HAP-1 (cell line): ENCODE results near the gene RAMP3.
A peak's percentile ranks its signal among the peaks of the same experiment; 100 is the strongest.
"Not testable (repeated sequence)": the region's sequence is repeated elsewhere in the genome, so short reads cannot be mapped to it uniquely, and the experiment has no call there.

Source experiments
- DNase-seq, 2 experiments: peaks; one replicate each; pipeline ENCODE4 v3.0.0-alpha.2; 2016 to 2020; ENCODE audit warnings: low spot score in 2 of 2
- H3K27me3 ChIP-seq: fragments of 250-450 bp; sonication (Bioruptor Pico); 2 replicates; pipeline ENCODE4 v1.5.1; 2020; ENCODE audit warnings: low read depth, mild to moderate bottlenecking, moderate library complexity
- H3K36me3 ChIP-seq: fragments of 250-450 bp; sonication (Bioruptor Pico); replicated peaks from 2 replicates; pipeline ENCODE4 v1.5.1; 2020; ENCODE audit warnings: mild to moderate bottlenecking
- H3K4me1 ChIP-seq: fragments of 250-450 bp; sonication (Bioruptor Pico); 2 replicates; pipeline ENCODE4 v1.5.1; 2020; ENCODE audit warnings: mild to moderate bottlenecking
- H3K4me3 ChIP-seq: fragments of 250-450 bp; sonication (Bioruptor Pico); 2 replicates; pipeline ENCODE4 v1.5.1; 2020; ENCODE audit warnings: mild to moderate bottlenecking, moderate library complexity
- H3K9me3 ChIP-seq: fragments of 250-450 bp; sonication (Bioruptor Pico); 2 replicates; pipeline ENCODE4 v1.5.1; 2020; ENCODE audit warnings: mild to moderate bottlenecking, moderate library complexity
- in situ Hi-C: fragments of 300-500 bp; cut with MboI; formaldehyde crosslinking; loops from 3 replicates; pipeline ENCODE4 v1.14.3; 2020; ENCODE audit warnings: low sequenced_read_pairs, inconsistent platforms, mixed read lengths

Gene RAMP3

GRCh38 chr7:45209909-45210308 lies 52.3 kb downstream of the RAMP3 start:
- in situ Hi-C loops, H3K9me3 ChIP-seq, H3K4me3 ChIP-seq, H3K4me1 ChIP-seq, DNase-seq, H3K36me3 ChIP-seq: not testable (repeated sequence)
- H3K27me3 ChIP-seq = peaks cover 25% of the 10 kb centered on the region

- no peaks in the 10 kb centered on the region for H3K36me3 ChIP-seq
- peaks cover 8% of the 10 kb centered on the region for H3K4me1 ChIP-seq
- in situ Hi-C loops = no loop called here
- DNase-seq = no peak
- peaks cover 23% of the 10 kb centered on the region for H3K27me3 ChIP-seq
- H3K4me3 ChIP-seq = no peak overlapping the region
- H3K9me3 ChIP-seq = no peaks in the 10 kb centered on the region
Observed at GRCh38 chr7:45211066-45211465, 53.5 kb downstream of the RAMP3 start.

DNA sequence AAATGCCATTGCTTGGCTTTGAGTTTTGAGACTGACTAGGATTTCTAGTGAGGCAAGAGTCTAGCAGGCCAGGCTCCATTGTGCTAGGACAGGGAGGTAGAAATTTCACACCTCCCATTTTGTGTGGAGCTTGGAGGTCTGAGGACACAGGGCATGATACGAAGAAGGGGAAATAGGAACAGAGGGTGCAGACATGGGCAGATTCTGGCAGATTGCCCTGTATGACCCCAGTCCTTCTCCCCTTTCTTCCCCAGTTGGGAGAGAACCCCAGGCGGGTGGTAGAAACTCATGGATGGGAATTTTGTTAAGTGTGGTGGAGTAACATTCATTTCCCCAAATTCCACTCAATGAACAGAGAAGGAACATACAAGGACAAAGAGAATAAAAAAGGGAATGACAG lies 54.4 kb downstream of the RAMP3 start:
- H3K4me1 ChIP-seq = peaks cover 8% of the 10 kb centered on the region
- no peaks in the 10 kb centered on the region for H3K9me3 ChIP-seq
- no peak for DNase-seq
- H3K36me3 ChIP-seq = no peaks in the 10 kb centered on the region
- H3K4me3 ChIP-seq = no peak overlapping the region
- in situ Hi-C loops = no loop called here
- peaks cover 19% of the 10 kb centered on the region for H3K27me3 ChIP-seq

DNA sequence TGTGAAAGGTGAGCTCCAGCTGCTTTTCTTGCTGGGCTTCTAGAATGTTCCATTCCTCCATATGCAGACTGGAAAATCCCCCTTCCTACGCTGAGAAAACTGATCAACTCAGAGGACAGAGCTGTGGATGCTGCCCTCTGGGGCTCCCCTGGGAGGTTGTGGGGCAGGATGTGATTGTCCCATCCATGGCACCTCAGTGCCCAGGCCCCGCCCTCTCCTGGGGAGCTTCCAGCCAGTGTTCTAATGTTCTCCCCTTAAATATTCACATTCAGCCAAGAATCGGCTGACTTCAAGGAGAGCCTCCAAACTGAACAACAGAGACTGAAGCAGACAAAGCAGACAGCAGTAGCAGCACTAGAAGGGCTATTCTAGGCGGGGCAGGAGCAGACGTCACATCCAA lies 55.0 kb downstream of the RAMP3 start:
- Histone ChIP-seq H3K4me1 (peaks cover 8% of the 10 kb centered on the region), H3K27me3 (peaks cover 16% of the 10 kb centered on the region), H3K4me3 (no peak overlapping the region), H3K9me3 (no peaks in the 10 kb centered on the region), H3K36me3 (no peaks in the 10 kb centered on the region)
- DNase-seq = no peak
- in situ Hi-C loops = no loop called here

GRCh38 chr7:45215601-45216062 lies 58.0 kb downstream of the RAMP3 start:
- DNase-seq = no peak
- no peak overlapping the region for H3K4me3 ChIP-seq

GRCh38 chr7:45216181-45216580 lies 58.6 kb downstream of the RAMP3 start:
- no peaks in the 10 kb centered on the region for H3K4me1 ChIP-seq
- H3K4me3 ChIP-seq = no peak overlapping the region
- DNase-seq = no peak
- no peaks in the 10 kb centered on the region for H3K9me3 ChIP-seq
- peaks cover 9% of the 10 kb centered on the region; the same call in 1 of the 2 replicates for H3K27me3 ChIP-seq
- in situ Hi-C loops = no loop called here
- H3K36me3 ChIP-seq = no peaks in the 10 kb centered on the region

More at GRCh38 chr7:45215601-45216062, 58.0 kb downstream of the RAMP3 start:
- Histone ChIP-seq H3K9me3 (no peaks in the 10 kb centered on the region), H3K4me1 (no peaks in the 10 kb centered on the region), H3K27me3 (peaks cover 9% of the 10 kb centered on the region; the same call in 1 of the 2 replicates), H3K36me3 (no peaks in the 10 kb centered on the region)
- in situ Hi-C loops = no loop called here

- DNase-seq = no peak
- in situ Hi-C loops = no loop called here
- Histone ChIP-seq H3K36me3 (no peaks in the 10 kb centered on the region), H3K4me1 (no peaks in the 10 kb centered on the region), H3K27me3 (peaks cover 9% of the 10 kb centered on the region; the same call in 1 of the 2 replicates), H3K9me3 (no peaks in the 10 kb centered on the region), H3K4me3 (no peak overlapping the region)
Observed at GRCh38 chr7:45216622-45217165, 59.1 kb downstream of the RAMP3 start.

DNA sequence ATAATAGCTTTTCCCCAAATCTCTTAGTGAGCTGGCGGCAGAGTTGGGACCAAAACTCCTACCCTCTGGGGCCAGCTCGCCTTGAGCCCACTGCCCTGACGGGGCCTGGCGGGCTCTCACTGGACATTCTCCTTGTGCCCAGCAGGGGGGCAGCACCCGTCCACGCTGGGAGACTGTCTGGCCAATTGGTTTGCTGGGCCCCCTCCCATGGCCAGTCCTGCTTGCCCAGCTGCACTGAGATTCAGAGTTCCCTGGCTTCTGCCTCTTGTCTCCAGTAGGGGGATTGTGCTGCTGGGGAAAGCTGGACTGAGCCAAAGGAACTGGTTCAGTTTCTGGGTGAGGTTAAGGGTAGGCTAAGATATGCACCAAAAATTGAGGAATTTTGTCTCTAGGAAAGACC lies 59.8 kb downstream of the RAMP3 start:
- in situ Hi-C loops = no loop called here
- peak in 1 of 2 experiments; percentile 37 for DNase-seq

DNA sequence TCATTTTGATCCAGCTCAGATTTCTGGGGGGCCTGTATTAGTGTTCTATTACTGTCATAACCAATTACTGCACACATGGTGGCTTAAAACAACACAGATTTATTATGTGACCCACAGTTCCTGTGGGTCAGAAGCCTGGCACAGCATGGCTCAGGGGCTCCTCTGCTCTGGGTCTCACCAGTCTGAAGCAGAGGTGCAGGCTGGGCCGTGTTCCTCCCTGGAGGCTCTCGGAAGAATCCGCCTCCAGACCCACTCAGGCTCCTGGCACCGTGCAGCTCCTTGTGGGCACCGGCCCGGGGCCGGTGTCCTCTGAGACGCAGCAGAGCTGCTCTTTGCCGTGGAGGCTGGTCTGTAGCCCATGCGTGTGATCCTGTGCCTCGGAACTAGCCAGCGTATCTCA lies 61.5 kb downstream of the RAMP3 start:
- H3K27me3 ChIP-seq = peaks cover 9% of the 10 kb centered on the region; the same call in 1 of the 2 replicates
- H3K4me3 ChIP-seq = no peak overlapping the region
- DNase-seq = no peak
- no peaks in the 10 kb centered on the region for H3K9me3 ChIP-seq
- no peaks in the 10 kb centered on the region for H3K4me1 ChIP-seq
- no peaks in the 10 kb centered on the region for H3K36me3 ChIP-seq
- in situ Hi-C loops = no loop called here

More for the DNA sequence above, 59.8 kb downstream of the RAMP3 start:
- Histone ChIP-seq H3K4me3 (no peak overlapping the region), H3K27me3 (peaks cover 9% of the 10 kb centered on the region; the same call in 1 of the 2 replicates), H3K4me1 (no peaks in the 10 kb centered on the region), H3K36me3 (no peaks in the 10 kb centered on the region), H3K9me3 (no peaks in the 10 kb centered on the region)

- DNase-seq = no peak
- in situ Hi-C loops = no loop called here
- Histone ChIP-seq H3K9me3 (no peaks in the 10 kb centered on the region), H3K4me3 (no peak overlapping the region), H3K27me3 (peaks cover 3% of the 10 kb centered on the region; the same call in 1 of the 2 replicates), H3K36me3 (no peaks in the 10 kb centered on the region), H3K4me1 (no peaks in the 10 kb centered on the region)
Observed at GRCh38 chr7:45219801-45220435, 62.3 kb downstream of the RAMP3 start.

DNA sequence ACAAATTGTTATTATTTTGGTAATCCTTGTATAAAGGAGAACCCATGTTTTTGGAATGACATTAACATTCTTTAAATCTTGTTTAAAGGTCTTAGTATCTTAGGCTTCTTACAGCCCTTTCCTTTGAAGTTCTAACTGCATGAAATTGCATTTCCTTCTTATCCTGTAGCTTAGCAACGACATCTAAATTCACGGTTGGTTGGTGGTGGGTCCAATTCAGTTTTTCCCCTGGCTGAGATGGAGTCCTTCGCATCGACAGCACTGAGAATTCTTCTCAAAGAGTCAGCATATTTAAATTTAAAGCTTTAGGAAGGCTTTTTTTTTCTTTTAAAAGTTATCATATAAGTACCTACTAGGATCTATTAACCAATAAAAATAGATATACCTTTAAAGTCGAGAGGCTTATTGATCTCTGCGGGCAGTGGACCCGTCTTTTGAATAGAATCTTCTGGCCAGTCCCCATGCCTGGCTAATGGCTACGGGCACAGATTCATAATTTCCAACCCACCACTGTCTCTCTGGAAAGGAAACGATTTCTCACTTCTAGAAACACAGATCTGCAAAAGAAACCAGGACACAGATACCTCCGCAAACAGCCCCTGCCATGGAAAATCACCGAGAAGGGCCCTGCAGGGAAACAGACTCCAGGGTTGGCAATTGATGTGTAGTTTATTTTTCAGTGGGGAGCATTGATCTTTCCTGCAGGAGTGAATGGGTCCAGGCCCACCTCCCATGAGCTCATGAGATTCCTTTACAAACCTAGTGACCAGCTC lies 63.4 kb downstream of the RAMP3 start:
- Histone ChIP-seq H3K9me3 (no peaks in the 10 kb centered on the region), H3K36me3 (no peaks in the 10 kb centered on the region), H3K4me1 (no peaks in the 10 kb centered on the region), H3K27me3 (no peaks in the 10 kb centered on the region; the same call in 1 of the 2 replicates), H3K4me3 (no peak overlapping the region)
- in situ Hi-C loops = no loop called here
- no peak for DNase-seq

GRCh38 chr7:45221896-45222604 lies 64.5 kb downstream of the RAMP3 start:
- no peaks in the 10 kb centered on the region for H3K9me3 ChIP-seq
- in situ Hi-C loops = no loop called here
- no peak for DNase-seq
- H3K36me3 ChIP-seq = no peaks in the 10 kb centered on the region
- no peaks in the 10 kb centered on the region; the same call in 1 of the 2 replicates for H3K27me3 ChIP-seq
- no peak overlapping the region for H3K4me3 ChIP-seq
- no peaks in the 10 kb centered on the region for H3K4me1 ChIP-seq

DNA sequence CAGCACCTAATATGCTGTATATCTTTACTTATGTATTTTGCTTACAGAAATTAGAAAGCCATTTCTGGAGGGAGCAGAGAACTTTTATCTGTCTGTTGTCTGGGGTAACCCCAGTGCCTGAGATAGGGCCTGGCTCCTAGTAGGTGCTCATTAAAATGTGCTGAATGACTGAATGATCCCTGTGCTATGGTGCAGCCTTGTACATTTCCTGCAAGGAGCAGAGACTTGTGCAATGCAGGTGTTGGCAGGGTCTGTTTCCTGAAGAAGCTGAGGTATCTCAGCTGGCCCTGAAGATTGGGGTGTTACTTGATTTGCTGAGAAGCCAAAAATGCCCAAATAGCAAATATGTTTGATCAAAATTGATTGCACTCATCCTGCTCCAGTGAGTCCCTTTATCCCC lies 65.5 kb downstream of the RAMP3 start:
- Histone ChIP-seq H3K36me3 (no peaks in the 10 kb centered on the region), H3K27me3 (no peaks in the 10 kb centered on the region; the same call in 1 of the 2 replicates), H3K4me3 (no peak overlapping the region), H3K4me1 (peaks cover 4% of the 10 kb centered on the region; the same call in 1 of the 2 replicates), H3K9me3 (no peaks in the 10 kb centered on the region)
- DNase-seq = no peak
- in situ Hi-C loops = no loop called here
